NCI-H446 (cell line): ENCODE measurements around the gene CENPQ.
"Not testable (repeated sequence)": the region's sequence is repeated elsewhere in the genome, so short reads cannot be mapped to it uniquely, and the experiment has no call there.

Experiments
- DNase-seq, 2 experiments: peaks; one replicate each; lab custom pipeline; 2025; lab: John Stamatoyannopoulos, UW

CENPQ gene, protein sequence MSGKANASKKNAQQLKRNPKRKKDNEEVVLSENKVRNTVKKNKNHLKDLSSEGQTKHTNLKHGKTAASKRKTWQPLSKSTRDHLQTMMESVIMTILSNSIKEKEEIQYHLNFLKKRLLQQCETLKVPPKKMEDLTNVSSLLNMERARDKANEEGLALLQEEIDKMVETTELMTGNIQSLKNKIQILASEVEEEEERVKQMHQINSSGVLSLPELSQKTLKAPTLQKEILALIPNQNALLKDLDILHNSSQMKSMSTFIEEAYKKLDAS

DNA sequence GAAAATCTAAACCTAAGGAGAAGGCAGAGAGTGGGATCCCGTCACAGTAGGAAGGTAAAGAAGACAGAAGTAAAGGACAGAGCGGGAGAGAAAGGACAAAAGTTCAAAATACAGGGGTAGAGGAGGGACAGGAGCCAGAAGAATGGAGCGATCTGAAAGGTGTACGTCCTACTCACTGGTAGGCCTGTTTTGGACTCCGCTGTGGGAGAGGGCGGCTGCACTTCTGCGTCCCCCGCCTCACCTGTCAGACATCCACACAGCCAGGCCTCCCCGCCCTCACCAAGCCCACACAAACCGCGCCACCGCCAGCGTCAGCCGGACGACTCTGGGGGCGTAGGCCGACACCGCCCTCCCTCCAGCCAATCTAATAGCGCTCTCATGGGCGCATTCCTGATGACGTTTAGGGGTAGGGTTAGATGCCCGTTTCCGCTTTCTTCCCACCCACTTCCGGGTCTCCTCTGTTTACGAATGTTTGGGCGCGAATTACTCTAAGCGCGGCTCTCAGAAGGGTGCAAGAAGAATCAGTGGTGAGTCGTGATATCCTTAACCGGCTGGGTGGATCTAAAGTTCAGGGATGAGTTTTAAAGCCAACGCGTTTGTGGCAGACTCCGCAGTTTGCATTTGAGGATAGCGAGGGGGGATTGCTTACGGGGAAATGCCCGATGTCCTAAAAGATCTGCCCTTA is at the start of gene CENPQ, which contains the start of gene MMUT:
TSS of gene CENPQ (plus strand) at position 444 of the 685 bp plus-strand sequence. CDS start 6,807 bp downstream, outside the sequence.
TSS of gene MMUT (minus strand) at position 327 of the 685 bp plus-strand sequence. CDS start 3,787 bp downstream, outside the sequence.
- DNase-seq: peak; percentile 93 to 94

DNA sequence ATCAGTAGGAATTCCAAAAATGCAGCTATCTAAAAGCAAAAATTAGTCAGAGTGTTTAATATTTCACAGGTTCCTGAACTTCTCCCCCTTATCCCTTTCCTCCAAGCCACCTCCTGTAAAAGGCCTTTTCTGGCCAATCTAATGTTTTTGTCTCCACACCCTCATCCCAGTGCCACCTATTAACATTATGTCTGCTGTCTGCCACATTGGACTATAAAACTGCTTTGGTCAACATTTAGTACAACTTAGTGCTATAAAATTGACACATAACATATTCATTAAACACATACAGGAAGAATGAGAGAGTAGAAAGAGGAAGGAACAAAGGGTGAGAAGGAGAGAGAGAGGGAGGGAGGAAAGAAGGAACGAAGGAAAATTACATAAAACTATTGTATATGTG is 47.8 kb upstream of the CENPQ start:
- DNase-seq: no peak

DNA sequence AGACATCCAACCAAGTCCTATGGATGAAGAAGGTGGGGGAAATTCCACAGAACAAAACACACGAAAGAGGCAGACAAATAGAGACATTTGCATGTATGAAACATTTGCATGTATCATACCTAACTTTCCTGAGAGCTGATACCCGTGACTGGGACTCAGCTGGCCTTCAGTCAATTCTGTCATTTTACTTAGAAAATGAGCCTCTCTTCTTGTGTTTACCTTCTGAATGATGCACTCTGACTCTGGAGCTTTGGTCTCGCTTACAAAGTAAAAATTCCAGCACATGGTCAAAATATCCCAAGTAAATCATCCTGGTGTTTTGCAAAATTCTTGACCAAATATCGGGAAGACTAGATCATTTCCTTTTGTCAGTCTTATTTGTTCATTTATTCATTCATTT is 47.0 kb upstream of the CENPQ start:
- no peak for DNase-seq

DNA sequence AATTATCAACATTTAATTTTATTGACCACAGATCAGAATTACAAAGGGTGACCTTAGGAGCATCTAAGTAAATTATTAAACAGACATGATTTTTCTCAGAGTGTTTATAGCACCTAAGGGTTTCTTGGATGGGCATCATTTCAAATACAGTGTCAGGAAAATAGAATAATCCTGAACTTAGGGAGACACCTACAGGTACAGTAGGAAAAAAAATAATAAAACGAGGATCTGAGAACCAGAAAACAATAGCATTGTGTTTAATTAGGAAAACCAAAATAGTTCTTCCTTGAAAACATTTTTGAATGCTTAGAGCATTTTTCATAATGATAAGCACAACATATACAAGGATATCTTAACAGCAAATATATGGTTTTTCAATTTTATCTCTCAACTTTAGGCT is 39.4 kb upstream of the CENPQ start:
- DNase-seq: peak in 1 of 2 experiments; percentile 27

DNA sequence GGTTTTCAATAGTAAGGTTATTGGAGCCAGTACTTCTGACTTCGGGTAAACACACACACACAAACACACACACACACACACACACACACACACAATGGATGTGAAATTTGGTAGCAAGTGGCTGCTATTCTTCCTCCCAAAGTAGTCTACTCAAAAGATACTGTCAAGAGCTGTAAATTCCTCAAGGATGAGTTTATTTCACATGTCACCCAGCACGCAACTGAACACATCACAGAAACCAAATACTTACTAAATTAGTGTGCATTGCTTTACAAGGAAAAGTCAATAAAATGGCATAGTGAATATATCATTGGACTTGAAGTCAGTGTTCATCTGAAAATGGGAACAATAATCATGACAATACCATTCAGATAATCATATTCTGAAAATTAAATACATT is 33.0 kb upstream of the CENPQ start:
- DNase-seq: no peak

DNA sequence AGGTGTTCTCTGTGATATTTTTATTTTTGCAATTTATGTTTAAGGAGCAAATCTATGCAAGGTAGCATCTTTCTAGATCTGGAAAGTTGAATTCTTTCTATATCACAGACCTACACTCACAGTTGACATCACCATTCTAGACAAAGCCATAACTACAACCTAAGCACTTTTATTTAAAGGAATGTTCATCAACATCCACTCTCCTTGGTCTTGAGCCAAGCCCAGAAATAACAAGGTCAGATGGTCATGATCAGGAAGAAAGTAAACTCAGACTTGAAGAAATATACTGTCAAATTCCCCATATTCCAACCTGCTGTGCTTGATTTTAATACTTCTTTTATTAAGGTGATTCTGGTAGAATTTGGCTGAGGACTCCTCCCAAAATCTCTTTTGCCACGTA is 32.3 kb upstream of the CENPQ start:
- DNase-seq: no peak

DNA sequence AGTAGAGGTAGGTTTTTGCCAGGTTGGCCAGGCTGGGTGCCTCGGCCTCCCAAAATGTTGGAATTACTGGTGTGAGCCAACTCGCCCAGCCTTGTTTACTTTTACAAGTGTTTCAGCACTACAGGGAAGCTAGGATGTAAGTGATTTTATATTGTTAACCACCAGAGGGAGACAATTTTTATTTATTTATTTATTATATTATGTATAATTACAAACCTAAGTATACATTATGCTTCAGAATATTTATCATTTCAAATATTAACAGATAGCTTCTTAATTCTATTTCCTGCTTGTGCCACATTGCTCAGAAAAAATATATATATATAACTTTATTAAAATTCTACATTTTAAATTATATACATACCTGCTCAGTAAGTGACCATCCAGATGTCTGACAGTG is 9.9 kb upstream of the CENPQ start:
- no peak for DNase-seq

DNA sequence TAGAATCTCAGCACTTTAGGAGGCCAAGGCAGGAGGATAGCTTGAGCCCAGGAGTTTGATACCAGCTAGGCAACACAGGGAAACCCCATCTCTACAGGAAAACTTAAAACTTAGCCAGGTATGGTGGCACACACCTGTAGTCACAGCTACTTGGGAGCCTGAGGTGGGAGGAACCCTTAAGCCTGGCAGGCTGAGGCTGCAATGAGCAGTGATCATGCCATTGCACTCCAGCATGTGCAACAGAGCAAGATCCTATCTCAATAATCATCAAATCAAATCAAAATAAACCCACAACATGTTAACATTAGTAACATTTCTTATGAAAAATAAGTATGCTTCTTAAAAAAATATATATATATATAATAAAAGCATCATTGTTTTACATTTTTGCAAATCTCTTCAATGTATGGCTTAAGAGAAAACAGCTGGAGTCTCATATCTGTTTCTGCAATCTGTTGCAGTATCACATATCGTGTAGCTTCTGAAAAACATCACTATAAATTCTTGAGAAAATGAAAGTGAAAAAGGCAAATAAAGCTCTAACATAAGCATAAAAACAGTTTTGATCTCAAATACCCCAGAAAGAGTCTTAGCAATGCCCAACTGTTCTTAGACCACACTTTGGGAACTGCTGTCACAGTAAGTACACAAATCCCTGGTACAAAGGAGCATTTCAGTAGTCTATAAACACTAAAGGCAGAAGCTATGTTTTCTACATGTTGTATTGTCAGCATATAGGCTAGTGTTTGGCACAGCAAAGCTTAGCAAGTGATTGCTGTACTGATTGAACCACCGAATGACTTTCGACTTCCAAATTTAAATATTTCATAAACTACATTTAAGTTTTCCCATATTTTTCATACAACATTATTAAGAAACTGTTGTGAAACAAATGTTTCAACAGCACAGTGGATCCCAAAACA is 8.1 kb upstream of the CENPQ start:
- DNase-seq: no peak

DNA sequence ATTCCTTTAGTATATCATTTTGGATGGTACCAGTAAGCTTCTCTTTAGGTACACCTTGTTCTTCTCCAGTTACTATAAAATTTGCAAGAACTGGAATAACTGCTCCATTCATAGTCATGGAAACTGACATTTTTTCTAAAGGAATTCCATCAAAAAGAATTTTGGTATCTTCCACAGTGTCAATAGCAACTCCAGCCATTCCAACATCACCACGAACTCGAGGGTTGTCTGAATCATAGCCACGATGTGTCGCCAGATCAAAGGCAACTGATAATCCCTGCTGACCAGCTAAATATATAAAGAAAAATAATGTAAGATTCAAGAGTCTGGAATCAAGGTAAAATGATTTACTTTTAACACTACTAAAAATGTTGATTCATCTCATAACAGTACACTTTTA is 5.4 kb upstream of the CENPQ start:
- no peak for DNase-seq

DNA sequence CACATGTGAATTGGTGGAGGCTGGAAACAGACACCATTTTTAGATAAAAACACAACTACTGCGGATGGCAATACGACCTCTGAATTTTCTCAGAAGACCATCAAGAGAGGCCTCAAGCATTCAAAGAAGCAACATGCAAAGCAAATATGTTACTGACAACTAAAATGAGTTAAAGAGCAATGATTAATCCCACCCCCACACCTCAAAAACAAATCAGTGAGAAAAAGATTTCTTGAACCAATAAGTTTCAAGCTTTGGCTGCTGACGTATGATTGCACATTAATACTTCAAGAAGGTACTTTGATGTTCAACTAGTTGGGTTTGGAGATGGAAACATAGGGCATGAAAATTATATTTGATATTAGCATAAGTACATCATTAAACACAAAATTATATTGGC is 1.1 kb upstream of the CENPQ start:
- DNase-seq: no peak

DNA sequence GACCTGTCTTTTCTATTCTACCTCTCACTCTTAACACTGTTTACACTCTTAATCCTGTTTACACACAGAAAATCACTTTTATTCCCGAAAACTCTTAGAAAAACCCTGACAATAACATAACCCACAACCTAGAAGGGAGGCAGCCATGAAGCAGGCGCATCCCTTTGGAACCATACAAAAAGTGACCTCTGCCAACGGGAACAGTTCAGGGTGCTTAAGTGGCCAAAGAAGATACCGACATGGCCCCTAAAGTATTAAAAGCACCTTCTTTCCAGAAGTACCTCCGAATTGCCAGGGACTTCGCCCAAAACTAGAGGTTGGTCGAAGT is 607 bp upstream of the CENPQ start:
- DNase-seq: no peak

DNA sequence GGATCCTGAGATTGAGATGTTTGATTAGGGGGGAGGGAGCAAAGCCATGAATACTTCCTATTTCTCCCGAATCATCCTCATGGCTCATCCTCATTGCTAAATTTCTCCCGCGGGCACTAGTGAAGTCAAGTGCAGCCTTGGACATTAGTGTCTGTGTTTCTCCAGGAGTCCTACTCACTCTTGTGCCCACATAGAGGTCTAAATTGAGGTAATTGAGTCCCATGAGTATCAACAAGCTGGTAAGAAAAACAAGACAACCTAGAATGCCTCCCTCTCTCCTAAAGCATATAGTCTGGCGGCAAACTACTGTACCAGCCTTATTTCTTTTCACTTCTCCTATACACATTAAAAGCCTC is 420 bp downstream of the CENPQ start:
- DNase-seq: no peak

DNA sequence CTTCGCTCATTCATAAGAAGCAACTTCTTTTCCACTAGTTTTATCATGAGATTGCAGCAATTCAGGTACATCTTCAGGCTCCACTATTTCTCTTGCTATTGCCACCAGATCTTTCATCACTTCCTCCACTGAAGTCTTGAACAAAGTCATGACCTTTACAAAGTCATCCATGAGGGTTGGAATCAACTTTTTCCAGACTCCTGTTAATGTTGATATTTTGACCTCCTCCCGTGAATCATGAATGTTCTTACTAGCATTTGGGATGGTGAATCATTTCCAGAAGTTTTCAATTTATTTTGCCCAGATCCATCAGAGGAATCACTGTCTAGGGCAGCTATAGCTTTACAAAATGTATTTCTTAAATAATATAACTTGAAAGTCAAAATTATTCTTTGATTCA is 1.5 kb downstream of the CENPQ start:
- no peak for DNase-seq

DNA sequence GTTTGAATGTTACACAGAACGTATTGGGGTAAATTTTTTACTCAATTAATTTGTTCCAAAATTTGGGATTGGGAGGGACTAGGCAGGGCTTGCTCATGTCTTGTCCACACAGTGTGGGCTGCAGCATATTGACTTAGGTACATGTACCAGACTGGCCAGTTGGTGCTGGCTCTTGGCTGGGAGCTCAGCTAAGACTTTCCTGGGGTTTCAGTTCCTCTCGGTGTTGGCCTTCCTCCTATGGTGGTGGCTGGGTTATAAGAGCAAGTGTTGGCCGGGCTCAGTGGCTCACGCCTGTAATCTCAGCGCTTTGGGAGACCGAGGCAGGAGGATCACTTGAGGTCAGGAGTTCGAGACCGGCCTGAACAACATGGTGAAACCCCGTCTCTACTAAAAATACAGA is 4.9 kb downstream of the CENPQ start:
- no peak for DNase-seq

DNA sequence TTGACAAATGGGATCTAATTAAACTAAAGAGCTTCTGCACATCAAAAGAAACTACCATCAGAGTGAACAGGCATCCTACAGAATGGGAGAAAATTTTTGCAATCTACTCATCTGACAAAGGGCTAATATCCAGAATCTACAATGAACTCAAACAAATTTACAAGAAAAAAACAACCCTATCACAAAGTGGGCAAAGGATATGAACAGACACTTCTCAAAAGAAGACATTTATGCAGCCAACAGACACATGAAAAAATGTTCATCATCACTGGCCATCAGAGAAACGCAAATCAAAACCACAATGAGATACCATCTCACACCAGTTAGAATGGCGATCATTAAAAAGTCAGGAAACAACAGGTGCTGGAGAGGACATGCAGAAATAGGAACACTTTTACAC is 13.4 kb downstream of the CENPQ start:
- not testable (repeated sequence) for DNase-seq

DNA sequence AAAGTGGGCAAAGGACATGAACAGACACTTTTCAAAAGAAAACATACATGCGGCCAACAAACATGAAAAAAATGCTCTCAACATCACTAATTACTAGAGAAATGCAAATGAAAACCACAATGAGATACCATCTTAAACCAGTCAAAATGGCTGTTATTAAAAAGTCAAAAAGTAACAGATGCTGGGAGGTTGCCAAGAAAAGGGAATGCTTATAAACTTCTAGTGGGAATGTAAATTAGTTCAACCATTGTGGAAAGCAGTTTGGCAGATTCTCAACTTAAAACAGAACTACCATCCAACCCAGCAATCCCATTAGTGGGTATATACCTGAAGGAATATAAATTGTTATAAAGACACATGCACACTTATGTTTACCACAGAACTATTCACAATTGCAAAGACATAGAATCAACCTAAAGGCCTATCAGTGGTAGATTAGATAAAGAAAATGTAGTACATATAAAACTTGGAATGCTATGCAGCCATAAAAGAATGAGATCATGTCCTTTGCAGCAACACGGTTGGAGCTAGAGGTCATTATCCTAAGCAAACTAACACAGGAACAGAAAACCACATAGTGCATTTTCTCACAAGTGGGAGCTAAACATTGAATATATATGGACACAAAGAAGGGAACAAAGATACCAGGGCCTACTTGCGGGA is 16.3 kb downstream of the CENPQ start:
- no peak for DNase-seq

DNA sequence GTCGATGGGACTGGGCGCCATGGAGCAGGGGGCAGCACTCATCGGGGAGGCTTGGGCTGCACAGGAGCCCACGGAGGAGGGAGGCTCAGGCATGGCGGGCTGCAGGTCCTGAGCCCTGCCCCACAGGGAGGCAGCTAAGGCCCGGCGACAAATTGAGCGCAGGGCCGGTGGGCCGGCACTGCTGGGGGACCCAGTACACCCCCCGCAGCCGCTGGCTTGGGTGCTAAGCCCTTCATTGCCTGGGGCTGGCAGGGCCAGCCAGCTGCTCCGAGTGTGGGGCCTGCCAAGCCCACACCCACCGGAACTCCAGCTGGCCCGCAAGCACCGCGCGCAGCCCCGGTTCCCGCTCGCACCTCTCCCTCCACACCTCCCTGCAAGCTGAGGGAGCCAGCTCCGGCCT is 18.7 kb downstream of the CENPQ start:
- not testable (repeated sequence) for DNase-seq

DNA sequence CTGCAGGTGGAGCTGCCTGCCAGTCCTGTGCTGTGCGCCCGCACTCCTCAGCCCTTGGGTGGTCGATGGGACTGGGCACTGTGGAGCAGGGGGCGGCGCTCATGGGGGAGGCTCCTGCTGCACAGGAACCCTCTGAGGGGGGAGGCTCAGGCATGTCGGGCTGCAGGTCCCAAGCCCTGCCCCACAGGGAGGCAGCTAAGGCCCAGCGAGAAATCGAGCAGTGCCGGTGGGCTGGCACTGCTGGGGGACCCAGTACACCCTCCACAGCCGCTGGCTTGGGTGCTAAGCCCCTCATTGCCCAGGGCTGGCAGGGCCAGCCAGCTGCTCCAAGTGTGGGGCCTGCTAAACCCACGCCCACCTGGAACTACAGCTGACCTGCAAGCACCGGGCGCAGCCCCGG is 20.2 kb downstream of the CENPQ start:
- DNase-seq: not testable (repeated sequence)

DNA sequence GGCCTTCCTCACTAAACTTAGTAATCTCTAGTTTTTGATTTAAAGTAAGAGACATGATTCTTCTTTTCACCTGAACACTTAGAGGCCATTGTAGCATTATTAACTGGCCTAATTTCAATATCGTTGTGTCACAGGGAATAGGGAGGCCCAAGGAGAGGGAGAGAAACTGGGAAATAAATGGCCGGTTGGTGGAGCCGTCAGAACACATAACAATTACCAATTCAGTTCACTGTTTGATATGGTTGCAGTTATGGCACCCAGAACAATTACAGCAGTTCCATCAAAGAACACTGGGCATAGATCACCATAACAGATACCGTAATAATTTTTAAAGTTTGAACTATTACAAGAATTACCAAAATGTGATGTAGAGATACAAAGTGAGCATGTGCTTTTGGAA is 27.5 kb downstream of the CENPQ start:
- no peak for DNase-seq

DNA sequence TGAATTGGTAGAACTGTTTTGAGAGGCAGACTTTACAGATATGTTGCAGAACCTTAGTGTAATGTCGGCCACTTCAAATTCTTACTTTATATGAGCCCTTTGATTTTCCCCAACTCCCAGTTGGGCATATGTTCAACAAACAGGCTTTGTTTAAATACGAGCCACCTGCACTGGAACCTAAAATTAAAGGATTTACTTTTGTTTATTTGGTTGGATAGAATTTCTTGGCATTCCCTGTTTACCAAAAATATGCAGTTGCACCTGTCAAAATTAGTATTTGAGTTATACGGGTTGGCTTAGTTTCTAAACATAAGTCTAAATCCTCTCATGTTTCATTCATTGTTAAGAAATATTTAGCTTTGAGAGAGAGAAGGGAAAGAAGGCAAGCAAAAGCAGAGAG is 34.1 kb downstream of the CENPQ start:
- DNase-seq: no peak

DNA sequence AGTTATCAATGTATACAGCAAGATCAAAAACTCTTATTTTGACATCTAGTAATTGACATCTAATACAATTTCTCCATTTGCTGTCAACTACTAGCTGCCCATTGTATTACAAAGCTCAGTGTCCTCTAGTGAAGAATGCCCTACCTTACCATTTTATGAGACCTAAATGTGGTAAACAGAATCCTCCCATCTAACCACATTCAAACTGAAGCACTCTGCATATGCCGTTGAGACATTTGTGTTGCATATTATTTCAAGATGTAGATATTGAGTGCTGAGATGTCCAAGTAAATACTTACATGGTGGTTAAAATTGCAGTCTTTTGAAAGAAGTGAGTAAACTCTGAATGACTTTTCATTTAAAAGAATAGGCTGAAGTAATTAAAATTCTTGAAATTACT is 36.0 kb downstream of the CENPQ start:
- no peak for DNase-seq

DNA sequence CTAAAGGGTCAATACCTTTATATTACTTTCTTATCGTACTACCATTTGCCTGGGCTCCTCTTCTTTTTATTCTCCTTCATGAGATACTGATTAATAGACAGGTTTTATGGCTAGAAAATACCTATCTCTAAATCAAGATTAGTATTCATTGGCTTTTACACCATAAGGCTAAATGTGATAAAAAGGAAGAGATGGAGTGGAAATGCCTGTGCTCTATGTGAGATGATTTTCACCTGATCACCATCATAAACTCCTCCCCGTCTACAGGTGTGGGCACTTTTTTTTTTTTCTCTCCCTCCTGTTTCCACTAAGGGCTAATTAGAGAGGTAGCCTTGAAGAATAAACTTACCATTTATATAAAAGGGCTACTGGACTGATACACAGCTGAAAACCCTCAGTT is 36.5 kb downstream of the CENPQ start, which contains the start of gene GLYATL3:
TSS of gene GLYATL3 (plus strand) at position 301 of the 400 bp plus-strand sequence. CDS start 12,068 bp downstream, outside the sequence.
- no peak for DNase-seq
